ENCODE results near the gene TOMM22.
"Not testable (repeated sequence)": the region's sequence is repeated elsewhere in the genome, so short reads cannot be mapped to it uniquely, and the experiment has no call there.

The TOMM22 gene

GRCh38 chr22:38681582-38682335 lies at the start of gene TOMM22:
TOMM22 (plus strand) TSS chr22:38681957; CDS start chr22:38681979, 22 bp downstream.
- DNase-seq (ENCODE audit: low spot score) = peak; percentile 89

GRCh38 chr22:38632528-38632927 lies 49.2 kb upstream of the TOMM22 start:
- no peak for DNase-seq (ENCODE audit: low spot score)

GRCh38 chr22:38638216-38638615 lies 43.5 kb upstream of the TOMM22 start:
- no peak for DNase-seq (ENCODE audit: low spot score)

GRCh38 chr22:38638728-38639127 lies 43.0 kb upstream of the TOMM22 start:
- DNase-seq (ENCODE audit: low spot score) = no peak

GRCh38 chr22:38641476-38642040 lies 40.2 kb upstream of the TOMM22 start:
- DNase-seq (ENCODE audit: low spot score) = no peak

- not testable (repeated sequence) for DNase-seq (ENCODE audit: low spot score)
Observed at GRCh38 chr22:38644245-38644644, 37.5 kb upstream of the TOMM22 start.

GRCh38 chr22:38645430-38645829 lies 36.3 kb upstream of the TOMM22 start:
- no peak for DNase-seq (ENCODE audit: low spot score)

- DNase-seq (ENCODE audit: low spot score) = no peak
Observed at GRCh38 chr22:38649841-38650522, 31.8 kb upstream of the TOMM22 start.

GRCh38 chr22:38652859-38653258 lies 28.9 kb upstream of the TOMM22 start:
- no peak for DNase-seq (ENCODE audit: low spot score)

- no peak for DNase-seq (ENCODE audit: low spot score)
Observed at GRCh38 chr22:38653741-38654140, 28.0 kb upstream of the TOMM22 start.

GRCh38 chr22:38655519-38656255 lies 26.1 kb upstream of the TOMM22 start:
- DNase-seq (ENCODE audit: low spot score) = peak; percentile 22

GRCh38 chr22:38656256-38657044 lies 25.3 kb upstream of the TOMM22 start, which contains the start of the genes CBY1 and FAM227A:
CBY1 (plus strand) TSS chr22:38656638; CDS start chr22:38668055, 11,417 bp downstream.
FAM227A (minus strand) TSS chr22:38656392; CDS start chr22:38650168, 6,224 bp downstream.
- DNase-seq (ENCODE audit: low spot score) = peak; percentile 88

GRCh38 chr22:38657045-38657909 lies 24.5 kb upstream of the TOMM22 start:
- peak; percentile 39 for DNase-seq (ENCODE audit: low spot score)

- DNase-seq (ENCODE audit: low spot score) = peak; percentile 16
Observed at GRCh38 chr22:38674888-38675287, 6.9 kb upstream of the TOMM22 start.

- DNase-seq (ENCODE audit: low spot score) = no peak
Observed at GRCh38 chr22:38675833-38676232, 5.9 kb upstream of the TOMM22 start.

- no peak for DNase-seq (ENCODE audit: low spot score)
Observed at GRCh38 chr22:38684895-38685294, 3.1 kb downstream of the TOMM22 start.

- no peak for DNase-seq (ENCODE audit: low spot score)
Observed at GRCh38 chr22:38685761-38686160, 4.0 kb downstream of the TOMM22 start.

- DNase-seq (ENCODE audit: low spot score) = no peak
Observed at GRCh38 chr22:38689651-38690050, 7.9 kb downstream of the TOMM22 start.

GRCh38 chr22:38694049-38694448 lies 12.3 kb downstream of the TOMM22 start:
- DNase-seq (ENCODE audit: low spot score) = no peak

- DNase-seq (ENCODE audit: low spot score) = no peak
Observed at GRCh38 chr22:38694940-38695339, 13.2 kb downstream of the TOMM22 start.
